Peyer's patch (tissue), 4 donors: ENCODE data around the gene GNG2.

ENCODE experiments used
- POLR2A ChIP-seq, 2 donors: fragments of 450-650 bp; IDR thresholded peaks; one replicate each; pipeline ENCODE4 v1.5.1; 2017; ENCODE audit warnings: antibody characterized with exemption in 2 of 2, mild to moderate bottlenecking in 2 of 2, moderate library complexity in 2 of 2
- TF ChIP-seq, protein P1 (sequence below), 6 experiments: fragments of 450-650 bp in 4 of 6; fragments of 200-600 bp in 2 of 6; sonication (generic) in 1 of 6; IDR thresholded peaks; one replicate each; pipeline ENCODE4 v1.5.1; 2017 to 2019; ENCODE audit warnings: antibody characterized with exemption in 6 of 6, mild to moderate bottlenecking in 3 of 6, moderate library complexity in 1 of 6

DNA sequence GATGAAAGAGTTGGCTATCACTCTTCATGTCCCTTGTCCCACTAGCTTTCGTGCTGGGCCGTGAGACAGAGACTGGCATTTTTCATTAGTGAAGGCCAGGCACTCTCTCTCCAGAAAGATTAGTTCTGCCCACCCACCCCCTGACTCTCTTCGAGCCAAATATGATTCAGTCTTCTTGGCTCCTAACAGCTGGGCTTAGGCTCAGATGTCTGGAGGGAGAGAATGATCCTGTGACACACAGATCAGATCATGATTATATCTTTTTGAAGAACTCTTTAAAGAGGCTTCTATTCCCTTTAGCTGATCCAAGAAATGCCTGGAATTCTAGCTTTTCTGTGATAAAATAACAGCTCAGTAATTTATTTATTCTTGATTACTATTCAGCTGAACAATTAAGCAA, 5.2 kb upstream of the GNG2 start:
- TF ChIP-seq, protein P1, sequence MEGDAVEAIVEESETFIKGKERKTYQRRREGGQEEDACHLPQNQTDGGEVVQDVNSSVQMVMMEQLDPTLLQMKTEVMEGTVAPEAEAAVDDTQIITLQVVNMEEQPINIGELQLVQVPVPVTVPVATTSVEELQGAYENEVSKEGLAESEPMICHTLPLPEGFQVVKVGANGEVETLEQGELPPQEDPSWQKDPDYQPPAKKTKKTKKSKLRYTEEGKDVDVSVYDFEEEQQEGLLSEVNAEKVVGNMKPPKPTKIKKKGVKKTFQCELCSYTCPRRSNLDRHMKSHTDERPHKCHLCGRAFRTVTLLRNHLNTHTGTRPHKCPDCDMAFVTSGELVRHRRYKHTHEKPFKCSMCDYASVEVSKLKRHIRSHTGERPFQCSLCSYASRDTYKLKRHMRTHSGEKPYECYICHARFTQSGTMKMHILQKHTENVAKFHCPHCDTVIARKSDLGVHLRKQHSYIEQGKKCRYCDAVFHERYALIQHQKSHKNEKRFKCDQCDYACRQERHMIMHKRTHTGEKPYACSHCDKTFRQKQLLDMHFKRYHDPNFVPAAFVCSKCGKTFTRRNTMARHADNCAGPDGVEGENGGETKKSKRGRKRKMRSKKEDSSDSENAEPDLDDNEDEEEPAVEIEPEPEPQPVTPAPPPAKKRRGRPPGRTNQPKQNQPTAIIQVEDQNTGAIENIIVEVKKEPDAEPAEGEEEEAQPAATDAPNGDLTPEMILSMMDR (IDR thresholded peaks at IDR 0.05): no peak
- TF ChIP-seq POLR2A (IDR thresholded peaks at IDR 0.05): no peak
